ENCODE data around the gene FAM98B.

FAM98B gene

DNA sequence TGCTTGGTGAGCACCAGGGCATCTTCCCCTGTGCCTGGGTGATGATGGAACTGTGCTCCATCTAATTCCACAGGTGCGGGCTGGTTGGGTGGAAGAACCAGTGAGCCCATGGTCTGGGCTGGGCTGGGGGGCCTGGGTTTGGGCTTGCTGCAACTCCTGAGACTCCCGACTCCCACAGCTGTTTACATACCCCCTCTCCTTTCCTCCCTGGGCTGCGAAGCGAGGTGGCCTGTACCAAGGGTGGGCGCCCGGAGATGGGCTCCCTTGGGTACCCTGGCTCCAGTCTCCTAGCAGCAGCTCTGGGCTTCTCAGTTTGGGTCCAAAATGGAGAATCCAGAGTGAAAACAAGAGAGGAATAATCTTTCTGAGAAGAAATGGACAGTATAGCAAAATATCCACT is 5.6 kb downstream of the FAM98B start:
- no peak overlapping the region for H3K4me3 ChIP-seq (ENCODE audit: low read depth, low read length)
- no peak for DNase-seq (ENCODE audit: low read depth)

DNA sequence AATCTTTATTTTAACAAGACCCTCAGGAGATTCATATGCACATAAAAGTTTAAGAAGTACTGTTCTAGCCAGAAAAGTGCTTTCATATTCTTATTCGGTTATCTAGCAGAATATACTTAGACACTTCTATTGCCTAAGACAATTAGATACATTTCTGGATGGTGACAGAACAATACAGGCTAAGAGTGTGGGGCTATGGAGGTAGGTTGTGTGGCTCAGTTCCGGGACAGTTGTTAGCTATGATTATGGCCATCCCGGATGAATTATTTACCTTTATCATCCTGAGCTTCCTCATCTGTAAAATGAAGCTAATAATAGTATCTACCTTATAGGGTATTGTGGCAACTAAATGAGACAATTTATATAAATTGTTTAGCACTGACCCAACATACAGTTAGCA is 6.6 kb downstream of the FAM98B start:
- DNase-seq (ENCODE audit: low read depth), result no peak
- H3K4me3 ChIP-seq (ENCODE audit: low read depth, low read length), result no peak overlapping the region

DNA sequence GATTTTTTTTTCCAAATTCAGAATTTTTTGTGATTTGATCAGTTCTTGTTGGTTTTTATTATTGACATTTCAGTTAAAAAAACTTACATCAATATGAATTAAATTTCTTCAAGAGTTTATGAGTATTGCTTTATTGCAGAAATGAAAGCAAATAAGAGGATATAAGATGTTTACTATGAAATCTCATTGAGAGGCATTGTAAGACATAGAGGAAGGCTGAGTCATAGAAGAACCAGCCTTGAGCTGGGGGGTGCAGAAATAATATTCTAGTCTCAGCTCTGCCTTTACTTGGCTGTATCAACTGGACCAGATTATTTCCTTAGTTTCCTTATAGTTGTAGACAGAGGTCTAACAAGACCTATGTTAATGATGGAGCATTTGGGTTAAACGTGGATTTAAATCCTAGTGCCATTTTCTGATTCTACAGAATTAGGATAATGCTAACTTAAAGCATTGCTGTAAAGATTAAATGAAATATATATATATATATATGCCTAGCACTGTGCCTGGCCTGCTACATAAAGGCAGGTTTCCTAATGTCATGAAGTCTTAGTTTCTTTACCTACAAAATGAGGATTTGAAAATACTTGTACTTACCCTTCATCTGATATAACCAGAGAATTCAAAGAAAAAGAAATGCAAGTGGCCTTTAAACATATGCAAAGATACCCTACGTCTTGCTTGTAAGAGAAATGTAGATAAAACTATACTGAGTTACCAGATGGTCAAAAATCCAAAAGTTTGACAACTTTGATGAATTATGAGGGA is 7.3 kb downstream of the FAM98B start:
- no peak for DNase-seq (ENCODE audit: low read depth)
- no peak overlapping the region for H3K4me3 ChIP-seq (ENCODE audit: low read depth, low read length)

DNA sequence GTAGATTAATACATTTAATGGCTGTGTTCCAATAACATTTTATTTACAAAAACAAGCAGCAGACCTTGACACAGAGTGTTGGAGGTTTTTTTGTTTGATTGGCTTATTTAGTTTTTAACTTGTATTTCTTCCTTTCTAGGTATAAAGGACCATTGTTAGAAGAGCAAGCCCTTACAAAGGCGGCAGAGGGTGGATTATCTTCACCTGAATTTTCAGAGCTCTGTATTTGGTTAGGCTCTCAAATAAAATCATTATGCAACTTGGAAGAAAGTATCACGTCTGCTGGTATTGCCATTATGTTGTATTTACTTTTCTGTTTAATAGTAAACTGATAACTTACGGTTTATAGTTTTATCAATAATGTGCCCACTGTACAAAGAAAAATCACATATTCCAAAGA is 10.0 kb downstream of the FAM98B start:
- no peak overlapping the region for H3K4me3 ChIP-seq (ENCODE audit: low read depth, low read length)
- no peak for DNase-seq (ENCODE audit: low read depth)

DNA sequence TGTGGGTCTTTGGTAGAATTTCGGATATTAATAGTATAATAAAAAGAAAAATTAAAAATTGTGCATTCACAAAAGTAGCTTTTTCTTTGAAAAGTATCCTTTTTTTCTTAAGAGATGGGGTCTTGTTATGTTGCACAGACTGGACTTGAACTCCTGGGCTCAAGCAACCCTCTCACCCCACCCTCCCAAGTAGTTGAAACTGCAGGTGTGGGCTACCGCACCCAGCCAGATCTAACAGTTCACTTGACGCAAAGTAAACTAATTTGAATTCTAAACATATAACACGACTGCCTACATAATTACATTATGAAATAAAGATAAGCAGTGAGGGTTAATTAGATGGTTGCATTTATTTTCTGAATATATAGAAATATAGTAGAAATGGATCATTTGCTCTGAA is 10.7 kb downstream of the FAM98B start:
- DNase-seq (ENCODE audit: low read depth), result no peak
- no peak overlapping the region for H3K4me3 ChIP-seq (ENCODE audit: low read depth, low read length)

DNA sequence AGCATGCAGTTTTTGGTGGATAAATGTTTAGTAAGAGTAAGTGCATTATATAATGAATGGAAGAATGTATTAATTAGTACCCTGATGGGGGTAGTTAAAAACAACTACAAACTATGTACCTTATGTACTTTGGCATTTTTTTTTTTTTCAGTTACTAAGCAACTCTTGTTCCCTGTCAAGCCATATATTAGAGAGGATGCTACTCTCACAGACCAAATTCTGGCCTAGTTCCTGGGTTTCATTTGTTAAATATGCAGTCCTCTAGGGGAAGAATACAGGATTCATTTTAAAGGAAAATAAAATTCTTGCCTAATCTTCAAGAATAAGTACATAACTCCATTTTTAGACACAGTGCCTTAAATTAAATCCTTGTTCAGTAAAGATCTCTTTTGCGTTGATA is 16.9 kb downstream of the FAM98B start:
- no peak overlapping the region for H3K4me3 ChIP-seq (ENCODE audit: low read depth, low read length)
- no peak for DNase-seq (ENCODE audit: low read depth)

DNA sequence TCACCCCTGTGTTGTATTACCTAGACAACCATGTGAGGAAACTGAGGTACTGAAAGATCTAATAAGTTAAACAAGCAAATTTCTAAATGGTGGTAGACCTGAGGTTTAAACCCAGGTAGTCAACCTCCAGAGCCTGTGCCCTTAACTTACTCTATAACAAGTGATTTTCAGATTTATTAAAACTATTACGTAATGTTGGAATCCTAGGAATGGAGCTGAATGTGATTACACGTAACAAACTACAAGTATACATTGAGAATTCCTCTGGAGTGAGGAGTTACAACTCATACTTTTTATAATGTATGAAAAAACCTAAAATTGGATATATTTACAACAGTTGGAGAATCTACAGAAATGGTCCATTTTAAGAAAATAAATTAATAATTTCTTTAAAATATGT is 18.0 kb downstream of the FAM98B start:
- no peak overlapping the region for H3K4me3 ChIP-seq (ENCODE audit: low read depth, low read length)
- DNase-seq (ENCODE audit: low read depth), result no peak

DNA sequence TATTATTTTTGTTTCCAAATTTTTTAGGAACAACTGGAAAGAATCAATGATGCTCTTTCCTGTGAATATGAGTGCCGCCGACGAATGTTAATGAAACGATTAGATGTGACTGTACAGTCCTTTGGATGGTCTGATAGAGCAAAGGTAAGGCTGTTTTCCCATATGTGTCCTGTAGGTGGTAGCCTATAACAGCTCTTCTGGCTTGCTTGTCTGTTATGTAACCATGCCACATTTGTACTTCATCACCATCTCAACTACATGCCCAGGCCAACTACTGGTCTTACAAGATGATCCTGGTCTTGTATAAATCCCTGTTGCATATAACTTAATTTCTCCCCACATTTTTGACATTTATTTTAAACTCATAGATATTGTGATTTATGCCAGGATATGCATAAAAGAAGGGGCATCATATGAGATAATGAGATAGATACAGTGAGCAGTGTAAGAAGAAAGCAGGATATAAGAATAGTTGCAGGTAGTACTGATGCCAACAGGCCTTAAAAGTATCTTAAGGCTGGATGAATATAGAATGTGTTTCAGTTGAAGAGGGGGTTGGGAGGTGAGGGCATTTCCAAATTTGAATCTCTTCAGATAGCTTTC is 20.3 kb downstream of the FAM98B start:
- peak; percentile 25 for DNase-seq (ENCODE audit: low read depth)
- no peak overlapping the region for H3K4me3 ChIP-seq (ENCODE audit: low read depth, low read length)

DNA sequence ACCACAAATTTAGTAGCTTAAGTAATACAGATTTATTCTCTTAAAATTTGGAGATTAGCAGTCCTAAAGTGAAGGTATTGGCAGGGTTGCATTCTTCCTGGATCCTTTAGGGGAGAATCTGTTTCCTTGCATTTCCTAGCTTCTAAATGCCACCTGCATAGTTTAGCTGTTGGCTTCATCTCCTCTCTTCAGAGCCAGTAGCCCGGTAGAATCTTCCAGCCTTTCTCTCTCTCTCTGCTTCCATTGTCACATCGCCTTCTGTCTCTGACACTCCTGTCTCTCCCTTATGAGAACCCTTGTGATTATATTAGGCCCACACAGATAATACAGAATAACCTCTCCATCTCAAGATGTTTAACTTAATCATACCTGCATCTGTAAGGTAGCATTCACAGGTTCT is 21.4 kb downstream of the FAM98B start:
- DNase-seq (ENCODE audit: low read depth), result no peak
- H3K4me3 ChIP-seq (ENCODE audit: low read depth, low read length), result no peak overlapping the region

DNA sequence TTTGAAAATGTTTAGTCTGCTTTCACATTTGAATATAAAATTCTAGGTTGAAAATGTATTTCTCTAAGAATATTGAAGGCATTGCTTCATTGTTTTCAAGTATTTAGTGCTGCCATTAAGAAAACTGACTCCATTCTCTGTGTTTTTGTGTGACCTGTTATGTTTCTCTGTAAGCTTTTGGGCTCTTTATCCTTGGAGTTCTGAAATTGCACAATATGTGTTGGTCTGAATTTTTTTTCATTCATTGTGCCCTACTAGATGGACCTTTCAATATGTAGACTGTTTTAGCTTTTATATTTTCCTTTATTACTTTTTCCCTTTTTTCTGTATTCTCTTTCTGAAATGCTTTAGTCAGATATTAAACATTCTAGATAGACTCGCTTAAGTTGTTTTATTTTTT is 22.2 kb downstream of the FAM98B start:
- DNase-seq (ENCODE audit: low read depth), result no peak
- H3K4me3 ChIP-seq (ENCODE audit: low read depth, low read length), result no peak overlapping the region

DNA sequence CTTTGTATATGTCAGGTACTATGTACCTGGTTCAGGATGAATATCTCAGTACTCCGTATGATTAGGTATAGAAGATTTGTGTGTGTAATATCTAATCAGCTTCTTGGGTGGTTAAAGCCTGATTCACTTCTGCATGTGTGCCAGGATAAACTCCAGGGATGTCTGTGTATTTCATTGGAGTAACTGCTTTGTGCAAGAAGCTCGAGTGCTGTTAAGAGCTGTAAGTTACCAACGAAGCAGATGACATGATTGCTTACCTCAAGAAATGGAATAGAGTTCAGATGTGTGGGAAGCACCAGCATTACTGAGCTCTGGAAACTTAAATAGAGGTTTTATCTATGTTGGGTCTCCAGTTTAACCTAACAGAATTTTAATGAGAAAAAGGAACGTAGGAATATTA is 23.7 kb downstream of the FAM98B start:
- no peak for DNase-seq (ENCODE audit: low read depth)
- H3K4me3 ChIP-seq (ENCODE audit: low read depth, low read length), result no peak overlapping the region

DNA sequence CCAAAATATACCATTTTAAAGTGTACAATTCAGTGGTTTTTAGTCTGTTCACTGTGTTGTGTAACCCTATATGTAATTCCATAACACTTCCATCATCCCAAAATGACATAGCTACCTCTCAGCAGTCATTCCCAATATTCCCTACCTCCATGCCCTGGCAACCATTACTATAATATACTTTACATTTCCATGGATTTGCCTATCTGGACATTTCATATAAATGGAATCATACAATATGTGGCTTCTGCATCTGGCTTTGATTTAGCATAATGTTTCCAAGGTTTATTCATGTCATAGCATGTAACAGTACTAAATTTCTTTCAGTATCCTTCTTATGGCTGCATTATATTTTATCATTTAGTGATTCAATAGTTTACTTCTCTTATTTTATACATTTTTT is 25.3 kb downstream of the FAM98B start:
- H3K4me3 ChIP-seq (ENCODE audit: low read depth, low read length), result no peak overlapping the region
- no peak for DNase-seq (ENCODE audit: low read depth)

DNA sequence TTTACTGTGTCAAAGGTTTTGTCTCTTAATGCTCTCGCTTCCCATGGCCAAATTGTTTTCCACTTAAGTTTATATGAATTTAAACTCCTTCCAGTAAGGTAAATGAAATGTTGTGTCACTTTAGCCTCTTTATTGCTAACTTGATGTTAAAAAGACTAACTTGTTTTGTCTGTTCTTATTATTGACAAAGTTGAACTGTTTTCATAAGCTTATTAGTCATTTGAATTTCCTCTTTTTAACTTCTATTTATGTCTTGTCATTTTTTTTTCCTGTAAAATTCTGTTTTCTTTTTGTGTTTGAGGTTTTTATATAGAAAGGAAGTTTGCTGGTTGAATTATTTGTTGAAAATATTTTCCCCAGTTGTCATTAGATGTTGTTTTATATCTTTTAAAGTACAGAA is 25.8 kb downstream of the FAM98B start:
- DNase-seq (ENCODE audit: low read depth), result no peak
- no peak overlapping the region for H3K4me3 ChIP-seq (ENCODE audit: low read depth, low read length)

DNA sequence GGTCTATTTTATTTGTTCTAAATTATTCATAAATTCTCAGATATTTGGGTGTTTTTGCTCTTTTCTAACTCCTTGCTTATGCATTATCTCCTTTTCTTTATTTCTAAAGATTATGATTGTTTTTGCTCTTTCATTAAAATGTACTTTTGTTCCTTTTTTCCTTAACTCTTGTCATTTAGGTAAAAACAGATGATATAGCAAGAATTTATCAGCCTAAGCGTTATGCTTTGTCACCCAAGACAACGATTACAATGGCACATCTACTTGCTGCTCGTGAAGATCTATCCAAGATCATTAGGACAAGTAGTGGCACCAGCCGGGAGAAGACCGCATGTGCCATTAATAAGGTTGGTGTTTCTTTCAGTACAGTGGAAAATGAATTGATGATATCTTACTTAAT is 27.2 kb downstream of the FAM98B start:
- no peak overlapping the region for H3K4me3 ChIP-seq (ENCODE audit: low read depth, low read length)

DNA sequence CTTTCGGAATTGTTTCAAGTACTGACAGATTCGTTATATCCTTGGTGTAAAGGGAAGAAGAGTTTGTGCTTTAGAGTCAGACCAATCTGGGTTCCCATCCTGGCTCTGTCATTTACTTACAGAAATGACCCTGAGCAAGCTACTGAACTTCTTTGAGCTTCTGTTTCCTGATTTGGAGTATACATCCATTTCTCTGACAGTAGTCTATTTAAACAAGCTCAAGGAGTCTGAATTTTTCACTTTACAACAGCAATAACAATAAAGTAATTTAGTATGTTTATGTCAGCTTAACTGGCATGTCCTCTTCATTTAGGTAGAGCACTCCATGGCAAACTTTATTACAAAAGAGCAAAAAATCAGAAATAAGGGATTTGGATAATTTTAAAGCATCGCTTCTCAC is 27.8 kb downstream of the FAM98B start:
- no peak for DNase-seq (ENCODE audit: low read depth)
- H3K4me3 ChIP-seq (ENCODE audit: low read depth, low read length), result no peak overlapping the region

More for the DNA sequence above, 27.2 kb downstream of the FAM98B start:
- no peak for DNase-seq (ENCODE audit: low read depth)

DNA sequence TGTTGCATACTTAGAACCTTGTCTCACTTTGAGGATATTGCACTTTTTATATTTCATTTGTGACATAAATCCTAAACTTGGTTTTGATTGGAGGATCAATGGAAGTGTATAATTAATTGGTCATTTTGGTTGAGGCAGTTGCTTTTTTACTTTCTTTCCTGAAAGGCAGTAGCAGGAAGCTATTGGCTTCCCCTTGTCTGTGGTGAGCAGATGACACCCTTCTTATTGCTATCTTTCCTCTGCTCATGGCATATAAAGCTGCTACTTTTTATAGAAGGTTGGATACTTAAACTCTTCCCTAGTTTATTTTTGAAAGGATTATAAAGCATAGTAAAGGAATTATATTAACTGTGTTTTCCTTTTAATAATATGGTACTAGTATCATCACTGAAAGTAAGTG is 28.6 kb downstream of the FAM98B start:
- no peak for DNase-seq (ENCODE audit: low read depth)
- H3K4me3 ChIP-seq (ENCODE audit: low read depth, low read length), result no peak overlapping the region

DNA sequence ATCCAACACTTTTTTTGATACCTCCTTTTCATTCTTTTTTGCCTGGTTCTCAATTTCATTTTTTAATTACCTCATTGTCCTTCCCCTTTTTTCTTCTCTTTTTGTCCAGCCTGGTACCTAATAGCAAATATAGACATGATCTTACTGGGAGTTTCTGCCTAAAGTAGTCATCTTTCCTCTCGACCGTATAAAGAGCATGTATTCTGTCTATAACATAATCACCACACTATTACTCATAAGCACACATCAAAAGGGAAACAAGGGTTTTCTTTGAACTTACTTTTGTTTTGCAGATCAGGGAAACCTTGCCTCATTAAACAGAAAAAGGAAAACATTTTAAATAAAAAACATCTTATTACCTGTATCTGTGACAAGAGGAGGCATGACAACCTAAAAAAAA is 33.0 kb downstream of the FAM98B start:
- no peak overlapping the region for H3K4me3 ChIP-seq (ENCODE audit: low read depth, low read length)
- no peak for DNase-seq (ENCODE audit: low read depth)

DNA sequence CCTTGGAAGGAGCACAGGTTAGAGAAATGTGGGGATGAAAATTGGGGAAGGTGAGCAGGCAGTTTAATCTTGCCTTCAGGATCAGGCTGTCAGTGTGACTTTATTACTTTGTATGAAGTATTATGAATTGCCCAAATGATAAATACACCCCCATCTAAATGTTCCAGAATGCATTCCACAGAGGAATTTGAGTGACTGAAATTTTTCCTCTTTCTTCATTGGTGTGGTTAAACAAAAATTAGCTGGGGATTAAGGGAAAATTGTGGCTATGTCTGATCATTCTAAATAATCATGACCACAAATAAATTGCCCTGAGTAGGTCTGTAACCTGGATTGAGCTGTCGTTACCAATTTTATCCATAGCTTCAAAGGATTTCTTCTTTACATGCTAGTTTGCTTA is 33.5 kb downstream of the FAM98B start:
- DNase-seq (ENCODE audit: low read depth), result no peak

DNA sequence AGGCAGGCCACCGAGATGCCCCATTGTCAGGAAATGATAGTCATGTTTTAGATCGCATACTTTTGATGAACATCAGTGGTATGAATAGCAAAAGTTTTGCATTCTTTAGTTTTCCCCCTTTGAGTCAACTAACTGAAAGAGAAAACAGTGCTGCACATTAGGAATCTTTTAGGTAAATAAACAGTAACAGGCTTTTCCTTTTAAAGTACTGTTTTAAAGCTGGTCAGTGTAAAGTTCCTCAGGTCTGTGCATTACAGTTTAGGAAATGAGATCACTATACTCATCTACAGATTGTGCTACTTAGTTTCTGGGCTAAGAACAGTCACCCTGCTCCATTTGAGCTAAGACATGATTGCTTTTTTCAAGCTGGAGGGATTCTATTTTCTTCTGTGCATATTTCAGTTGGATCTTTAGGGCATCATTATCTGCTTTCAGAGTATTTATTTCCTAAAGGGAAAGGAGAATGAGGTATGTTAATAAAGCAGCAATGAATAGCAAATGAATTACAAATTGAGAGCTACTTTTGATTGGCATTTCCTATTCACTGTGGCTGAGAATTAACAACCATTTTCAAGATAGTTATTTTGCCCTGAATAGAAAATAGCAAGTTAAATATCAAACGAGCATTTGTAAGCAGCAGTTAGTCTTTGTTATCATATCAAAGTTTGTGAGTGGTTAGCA is 36.5 kb downstream of the FAM98B start:
- DNase-seq (ENCODE audit: low read depth), result no peak
- no peak overlapping the region for H3K4me3 ChIP-seq (ENCODE audit: low read depth, low read length)

More for the DNA sequence above, 33.5 kb downstream of the FAM98B start:
- H3K4me3 ChIP-seq (ENCODE audit: low read depth, low read length), result no peak overlapping the region

DNA sequence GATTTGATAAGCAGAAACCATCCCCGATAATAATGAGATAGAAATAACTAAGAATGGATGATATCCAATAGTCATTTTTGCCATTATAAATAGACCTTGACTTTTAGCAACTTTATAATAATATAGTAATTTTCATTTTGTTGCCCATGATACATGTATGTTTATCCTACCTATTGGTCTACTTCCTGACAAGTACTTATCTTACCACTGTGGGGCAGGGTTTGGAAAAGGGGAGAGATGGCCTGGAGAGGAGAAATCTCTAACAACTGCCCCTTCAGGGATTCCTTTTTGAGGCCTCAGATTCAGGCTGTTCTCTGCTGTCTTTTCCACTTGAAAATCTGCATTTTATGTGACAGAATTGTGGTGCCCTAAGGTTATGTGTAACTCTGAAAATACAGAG is 42.2 kb downstream of the FAM98B start:
- no peak overlapping the region for H3K4me3 ChIP-seq (ENCODE audit: low read depth, low read length)
- no peak for DNase-seq (ENCODE audit: low read depth)

DNA sequence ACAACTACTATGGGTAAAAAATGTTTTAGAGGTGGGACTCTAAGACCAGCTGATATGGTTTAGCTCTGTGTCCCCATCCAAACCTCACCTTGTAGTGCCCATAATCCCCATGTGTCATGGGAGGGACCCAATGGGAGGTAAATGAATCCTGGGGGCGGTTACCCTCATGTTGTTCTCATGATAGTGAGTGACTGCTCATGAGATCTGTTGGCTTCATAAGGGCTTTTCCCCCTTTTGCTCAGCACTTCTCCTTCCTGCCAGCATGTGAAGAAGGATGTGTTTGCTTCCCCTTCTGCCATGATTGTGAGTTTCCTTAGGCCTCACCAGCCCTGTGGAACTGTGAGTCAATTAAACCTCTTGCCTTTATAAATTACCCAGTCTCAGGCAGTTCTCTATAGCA is 45.7 kb downstream of the FAM98B start:
- no peak overlapping the region for H3K4me3 ChIP-seq (ENCODE audit: low read depth, low read length)
- DNase-seq (ENCODE audit: low read depth), result no peak
